GM15510 (cell line): ENCODE measurements around the gene KRTCAP2.

Source experiments
- POLR2A ChIP-seq: IDR thresholded peaks from 3 replicates; pipeline ENCODE4 v1.6.1; 2011; ENCODE audit warnings: borderline replicate concordance; ENCODE audit not compliant: insufficient read length; ENCODE audit errors: extremely low read depth

The KRTCAP2 gene

GRCh38 chr1:155130272-155131006 is 42.7 kb downstream of the KRTCAP2 start:
- TF ChIP-seq POLR2A = no peak

- TF ChIP-seq POLR2A = no peak
Measured at GRCh38 chr1:155128755-155129473, 44.2 kb downstream of the KRTCAP2 start.

GRCh38 chr1:155127967-155128754 is 44.9 kb downstream of the KRTCAP2 start:
- no peak for TF ChIP-seq POLR2A

- no peak for TF ChIP-seq POLR2A
Measured at GRCh38 chr1:155127105-155127966, 45.8 kb downstream of the KRTCAP2 start, which contains the start of gene EFNA1. EFNA1 (plus strand) TSS chr1:155127876; CDS start chr1:155127978, 102 bp downstream.

GRCh38 chr1:155126556-155127104 is 46.5 kb downstream of the KRTCAP2 start:
- TF ChIP-seq POLR2A = no peak

GRCh38 chr1:155125946-155126555 is 47.1 kb downstream of the KRTCAP2 start:
- no peak for TF ChIP-seq POLR2A

GRCh38 chr1:155125511-155125945 is 47.6 kb downstream of the KRTCAP2 start:
- TF ChIP-seq POLR2A = no peak

- no peak for TF ChIP-seq POLR2A
Measured at GRCh38 chr1:155124503-155125463, 48.3 kb downstream of the KRTCAP2 start.

- TF ChIP-seq POLR2A = no peak
Measured at GRCh38 chr1:155123801-155124200, 49.3 kb downstream of the KRTCAP2 start.

- no peak for TF ChIP-seq POLR2A
Measured at GRCh38 chr1:155122308-155122707, 50.8 kb downstream of the KRTCAP2 start.

- TF ChIP-seq POLR2A = no peak
Measured at GRCh38 chr1:155121249-155121648, 51.9 kb downstream of the KRTCAP2 start.

- TF ChIP-seq POLR2A = no peak
Measured at GRCh38 chr1:155120253-155120652, 52.9 kb downstream of the KRTCAP2 start.
